K562 (cell line): ENCODE results near the gene NPB. TPM values are rescaled to one million over a fixed set of nuclear protein-coding genes. Genes with fewer than 3 reads are reported as not detected.
A peak's percentile ranks its signal among the peaks of the same experiment; 100 is the strongest.

Experiments
- CBFA2T2 ChIP-seq: fragments of 450-650 bp; conservative IDR thresholded peaks from 2 replicates; pipeline ENCODE4 v1.6.1; 2017; ENCODE audit warnings: mild to moderate bottlenecking
- CBFB ChIP-seq: sonication (generic); formaldehyde crosslinking; IDR thresholded peaks from 2 replicates; pipeline ENCODE4 v1.4.0; 2020; ENCODE audit warnings: mild to moderate bottlenecking, missing genetic modification reagents
- DACH1 ChIP-seq: fragments of 450-650 bp; IDR thresholded peaks from 2 replicates; pipeline ENCODE4 v1.6.1; 2018; ENCODE audit not compliant: partially characterized antibody
- DMBX1 ChIP-seq: fragments of 250-450 bp; sonication (Bioruptor Pico); IDR thresholded peaks from 2 replicates; pipeline ENCODE4 v1.8.0; 2022; ENCODE audit warnings: inconsistent platforms, mild to moderate bottlenecking, moderate library complexity, borderline replicate concordance
- FIP1L1 ChIP-seq: fragments of 200-400 bp; formaldehyde crosslinking; IDR thresholded peaks from 2 replicates; pipeline ENCODE4 v1.6.1; 2018; ENCODE audit warnings: mild to moderate bottlenecking, low read depth, low read length; ENCODE audit not compliant: poor library complexity, severe bottlenecking
- HDAC8 ChIP-seq: fragments of 450-650 bp; IDR thresholded peaks from 2 replicates; pipeline ENCODE4 v1.6.1; 2016; ENCODE audit warnings: mild to moderate bottlenecking, missing genetic modification characterization, moderate library complexity, missing compliant biosample characterization
- HINFP ChIP-seq: fragments of 450-650 bp; conservative IDR thresholded peaks from 2 replicates; pipeline ENCODE4 v1.6.1; 2016; ENCODE audit warnings: missing genetic modification characterization, low read depth, mild to moderate bottlenecking, control low read depth, missing compliant biosample characterization
- MTA2 ChIP-seq: fragments of 450-650 bp; IDR thresholded peaks from 2 replicates; pipeline ENCODE4 v1.6.1; 2016; ENCODE audit warnings: low read depth
- NR1H2 ChIP-seq: sonication (generic); formaldehyde crosslinking; IDR thresholded peaks from 2 replicates; pipeline ENCODE4 v1.4.0; 2020; ENCODE audit warnings: mild to moderate bottlenecking, missing genetic modification reagents
- RUNX1 ChIP-seq: sonication (generic); IDR thresholded peaks from 2 replicates; pipeline ENCODE4 v1.6.1; 2016; ENCODE audit warnings: antibody characterized with exemption, low read depth
- SFPQ ChIP-seq: fragments of 200-400 bp; formaldehyde crosslinking; IDR thresholded peaks from 2 replicates; pipeline ENCODE4 v1.6.1; 2017; ENCODE audit warnings: mild to moderate bottlenecking, low read depth, low read length, moderate library complexity
- SMARCB1 ChIP-seq: IDR thresholded peaks from 2 replicates; pipeline ENCODE4 v1.6.1; 2011; ENCODE audit warnings: improper control_type of control experiment, low read depth; ENCODE audit not compliant: insufficient read length
- SNIP1 ChIP-seq: fragments of 450-650 bp; IDR thresholded peaks from 2 replicates; pipeline ENCODE4 v1.7.1; 2017; ENCODE audit warnings: low read depth, mild to moderate bottlenecking
- SRSF7 ChIP-seq: fragments of 200-400 bp; formaldehyde crosslinking; optimal IDR thresholded peaks from 2 replicates; pipeline ENCODE3; 2017; ENCODE audit warnings: mild to moderate bottlenecking, low read depth, low read length
- TFAM ChIP-seq: fragments of 250-450 bp; sonication (Bioruptor Pico); conservative IDR thresholded peaks from 2 replicates; pipeline ENCODE4 v1.5.0; 2021; ENCODE audit warnings: mild to moderate bottlenecking, moderate library complexity
- WHSC1 ChIP-seq: IDR thresholded peaks from one replicate; pipeline ENCODE4 v1.6.1; 2012; ENCODE audit warnings: low read length, control low read depth, inconsistent platforms
- ZBTB5 ChIP-seq: fragments of 450-650 bp; IDR thresholded peaks from 2 replicates; pipeline ENCODE4 v1.6.1; 2017; ENCODE audit warnings: antibody characterized with exemption
- ZNF239 ChIP-seq: fragments of 250-450 bp; sonication (Bioruptor Pico); IDR thresholded peaks from 2 replicates; pipeline ENCODE4 v1.4.0; 2020; ENCODE audit warnings: mild to moderate bottlenecking
- ZNF280B ChIP-seq: fragments of 250-450 bp; sonication (Bioruptor Pico); IDR thresholded peaks from 2 replicates; pipeline ENCODE4 v1.5.1; 2021; ENCODE audit warnings: mild to moderate bottlenecking
- ZNF431 ChIP-seq: sonication (generic); formaldehyde crosslinking; IDR thresholded peaks from 2 replicates; pipeline ENCODE4 v1.8.0; 2022; ENCODE audit warnings: mild to moderate bottlenecking, missing genetic modification reagents
- ZZZ3 ChIP-seq: fragments of 450-650 bp; IDR thresholded peaks from 2 replicates; pipeline ENCODE4 v1.6.1; 2016; ENCODE audit warnings: antibody characterized with exemption, mild to moderate bottlenecking, moderate library complexity
- polyA plus RNA-seq, 8 experiments: library from polyadenylated mRNA; depleted of rRNA in 4 of 8; stranded (reverse) in 5 of 8; unstranded in 3 of 8; fragments of >200 nt; fragmentation: Nextera tagmentation in 2 of 8; fragmentation: Illumina TruSeq in 1 of 8; extraction: Ambion mirVana in 2 of 8; extraction: Trizol in 1 of 8; gene quantifications; 2 replicates each; pipeline versions ENCODE4 v1.2.1 to v1.2.3, GENCODE V29; 2011 to 2014; ENCODE audit warnings: inconsistent platforms in 1 of 8, missing spikeins in 1 of 8
- total RNA-seq, 7 experiments: library from RNA; depleted of rRNA in 6 of 7; stranded (reverse); fragments of >200 nt in 6 of 7; fragmentation: Illumina TruSeq in 2 of 7; extraction: Trizol in 2 of 7; gene quantifications; 2 replicates each; pipeline versions ENCODE4 v1.2.1 to v1.2.3, GENCODE V29; 2011 to 2021; ENCODE audit warnings: low replicate concordance in 1 of 7

The NPB gene
- total and polyA plus RNA-seq, 9 of the 15 experiments (the other 6 are each of a cell fraction or from before 2014, with no cell fraction given) = 0.03 to 0.61 (median 0.14) TPM; not detected in 2

- no peak for TF ChIP-seq SFPQ
- no peak for TF ChIP-seq TFAM (CRISPR knock-in tag)
- no peak for TF ChIP-seq WHSC1
- TF ChIP-seq SMARCB1 = no peak
- TF ChIP-seq ZNF280B (CRISPR knock-in tag) = no peak
- no peak for TF ChIP-seq ZNF239 (CRISPR knock-in tag)
- TF ChIP-seq SRSF7 = no peak
- TF ChIP-seq ZBTB5 = no peak
- peak; percentile 93 for TF ChIP-seq HDAC8 (tag)
- TF ChIP-seq SNIP1 = no peak
- TF ChIP-seq MTA2 = 0 out of 2 replicates have a peak, but pooled peaks have one; percentile 18
- no peak for TF ChIP-seq ZZZ3
- TF ChIP-seq CBFA2T2 = no peak
- TF ChIP-seq DMBX1 (CRISPR knock-in tag) = peak; percentile 49; the same call in 1 of the 2 replicates
- TF ChIP-seq RUNX1 = no peak
- TF ChIP-seq FIP1L1 = peak; percentile 86
- TF ChIP-seq ZNF431 (CRISPR knock-in tag) = peak; percentile 46; the same call in 1 of the 2 replicates
- peak; percentile 83; the same call in 1 of the 2 replicates for TF ChIP-seq NR1H2 (CRISPR knock-in tag)
- no peak for TF ChIP-seq HINFP (tag)
- TF ChIP-seq DACH1 = no peak
- TF ChIP-seq CBFB (CRISPR knock-in tag) = no peak
These were observed 30.4 kb upstream of the NPB start (continued) for GRCh38 chr17:81871387-81872230.
